ENCODE results near the gene NDOR1.

DNA sequence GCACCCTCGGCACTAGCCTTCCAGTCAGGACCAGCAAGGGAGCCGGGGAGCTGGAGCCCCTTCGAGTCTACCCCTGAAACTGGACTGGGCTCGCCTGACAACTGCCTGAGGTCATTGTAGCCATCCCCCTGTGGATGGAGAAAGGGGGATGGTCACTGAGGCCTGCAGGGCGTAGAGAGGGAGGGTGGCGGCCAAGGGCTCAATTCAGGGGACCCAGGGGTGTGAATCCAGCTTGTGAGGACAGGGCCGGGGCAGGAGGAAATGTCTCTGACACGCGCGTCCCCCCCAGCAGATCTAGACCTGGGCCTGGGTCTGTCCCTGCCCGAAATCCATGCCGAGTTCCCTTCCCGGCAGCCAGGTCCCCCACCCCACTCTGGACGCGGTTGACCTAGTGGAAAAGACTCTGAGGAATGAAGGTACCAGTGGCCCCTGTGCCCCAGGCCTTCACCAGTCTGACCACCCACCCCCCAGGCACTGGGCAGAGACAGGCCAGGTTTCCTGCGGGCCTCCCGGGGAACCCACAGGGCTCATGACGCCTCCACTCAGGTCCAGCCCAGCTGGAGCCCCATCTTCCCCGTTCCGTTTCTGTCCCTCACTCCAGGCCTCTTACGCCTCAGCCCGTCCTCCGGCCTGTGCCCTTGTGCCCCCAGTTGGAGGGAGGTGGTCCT lies 26.0 kb downstream of the NDOR1 start:
- no peak for TF ChIP-seq EZH2 (IDR thresholded peaks at IDR 0.05; ENCODE audit: insufficient read depth, poor library complexity, severe bottlenecking)
- no peak for TF ChIP-seq EZH2phosphoT487 (IDR thresholded peaks at IDR 0.05; ENCODE audit: insufficient read depth, low read depth)

All from GM23248 (cell line).